Mesodermal cell (in vitro differentiated cells): ENCODE data around the gene STARD3NL.
"Not testable (repeated sequence)": the region's sequence is repeated elsewhere in the genome, so short reads cannot be mapped to it uniquely, and the experiment has no call there.

Experiments
- H3K27ac ChIP-seq: 2 replicates; pipeline ENCODE4 v1.7.0; 2013; ENCODE audit warnings: mild to moderate bottlenecking, low read depth, low read length, moderate library complexity; ENCODE audit not compliant: severe bottlenecking
- H3K36me3 ChIP-seq: 2 replicates; pipeline ENCODE4 v1.7.1; 2013; ENCODE audit warnings: mild to moderate bottlenecking, low read length, moderate library complexity; ENCODE audit not compliant: control insufficient read depth, insufficient read depth
- H3K4me1 ChIP-seq: one replicate; pipeline ENCODE4 v1.7.1; 2013; ENCODE audit warnings: mild to moderate bottlenecking, low read length; ENCODE audit not compliant: insufficient read depth, control insufficient read depth, poor library complexity, severe bottlenecking
- H3K4me3 ChIP-seq: 2 replicates; pipeline ENCODE4 v1.7.0; 2013; ENCODE audit warnings: low read length, control low read depth, mild to moderate bottlenecking; ENCODE audit not compliant: insufficient read depth, poor library complexity, severe bottlenecking; ENCODE audit errors: extremely low read depth
- H3K9me3 ChIP-seq: 2 replicates; pipeline ENCODE4 v1.7.1; 2013; ENCODE audit warnings: mild to moderate bottlenecking, low read length, moderate library complexity; ENCODE audit not compliant: control insufficient read depth
- WGBS, 2 experiments: methylation state at CpG; one replicate each; pipeline ENCODE4 v1.1.5; 2013; ENCODE audit warnings: missing lambda C conversion rate in 2 of 2; ENCODE audit not compliant: insufficient coverage in 2 of 2; 5-methylcytosine and 5-hydroxymethylcytosine counted together

Gene STARD3NL

GRCh38 chr7:38244516-38244915, 66.5 kb downstream of the STARD3NL start:
- H3K36me3 ChIP-seq = no peaks in the 10 kb centered on the region
- 92 to 93% methylated on average over 10 to 12 of the region's 14 CpGs for WGBS, 2 experiments
- H3K4me1 ChIP-seq = no peaks in the 10 kb centered on the region
- H3K27ac ChIP-seq = no peak overlapping the region
- H3K9me3 ChIP-seq = no peaks in the 10 kb centered on the region
- H3K4me3 ChIP-seq = no peak overlapping the region

GRCh38 chr7:38245409-38245977, 67.4 kb downstream of the STARD3NL start:
- 100% methylated on average over 1 of the region's 3 CpGs; no CpG with 5 or more reads in 1 of the 2 experiments for WGBS, 2 experiments
- no peak overlapping the region for H3K27ac ChIP-seq
- H3K4me1 ChIP-seq = no peaks in the 10 kb centered on the region
- H3K9me3 ChIP-seq = no peaks in the 10 kb centered on the region
- no peak overlapping the region for H3K4me3 ChIP-seq
- H3K36me3 ChIP-seq = no peaks in the 10 kb centered on the region

GRCh38 chr7:38248069-38248567, 70.1 kb downstream of the STARD3NL start:
- Histone ChIP-seq H3K27ac (no peak overlapping the region), H3K4me1 (no peaks in the 10 kb centered on the region), H3K9me3 (no peaks in the 10 kb centered on the region), H3K4me3 (no peak overlapping the region), H3K36me3 (no peaks in the 10 kb centered on the region)
- 90 to 97% methylated on average over 4 of the region's 5 CpGs for WGBS, 2 experiments

- H3K4me1 ChIP-seq = not testable (repeated sequence)
Measured at GRCh38 chr7:38249849-38250248, 71.8 kb downstream of the STARD3NL start.

GRCh38 chr7:38257350-38257677, 79.3 kb downstream of the STARD3NL start:
- no peaks in the 10 kb centered on the region for H3K9me3 ChIP-seq
- WGBS, 2 experiments = 80% methylated on average over 1 of the region's 2 CpGs; no CpG with 5 or more reads in 1 of the 2 experiments
- H3K4me1 ChIP-seq = no peaks in the 10 kb centered on the region
- H3K27ac ChIP-seq = no peak overlapping the region
- H3K4me3 ChIP-seq = no peak overlapping the region
- no peaks in the 10 kb centered on the region for H3K36me3 ChIP-seq

More at GRCh38 chr7:38249849-38250248, 71.8 kb downstream of the STARD3NL start:
- H3K4me3 ChIP-seq, H3K27ac ChIP-seq, H3K9me3 ChIP-seq, H3K36me3 ChIP-seq: not testable (repeated sequence)
- 80% methylated on average over 1 of the region's 3 CpGs; no CpG with 5 or more reads in 1 of the 2 experiments for WGBS, 2 experiments

GRCh38 chr7:38259157-38259556, 81.1 kb downstream of the STARD3NL start:
- not testable (repeated sequence) for H3K4me1 ChIP-seq, H3K9me3 ChIP-seq, H3K4me3 ChIP-seq, H3K27ac ChIP-seq, H3K36me3 ChIP-seq
- WGBS, 2 experiments = 88 to 95% methylated on average over 4 to 7 of the region's 8 CpGs

- not testable (repeated sequence) for H3K27ac ChIP-seq, H3K4me1 ChIP-seq, H3K4me3 ChIP-seq, H3K36me3 ChIP-seq, H3K9me3 ChIP-seq
- WGBS, 2 experiments = 91 to 98% methylated on average over 5 to 10 of the region's 12 CpGs
Measured at GRCh38 chr7:38261601-38262000, 83.6 kb downstream of the STARD3NL start.

GRCh38 chr7:38262026-38262425, 84.0 kb downstream of the STARD3NL start:
- H3K4me3 ChIP-seq, H3K4me1 ChIP-seq, H3K36me3 ChIP-seq, H3K27ac ChIP-seq, H3K9me3 ChIP-seq: not testable (repeated sequence)
- 100% methylated on average over 1 to 2 of the region's 2 CpGs for WGBS, 2 experiments

- H3K4me1 ChIP-seq = no peaks in the 10 kb centered on the region
- no peak overlapping the region for H3K4me3 ChIP-seq
- no peaks in the 10 kb centered on the region for H3K36me3 ChIP-seq
- WGBS, 2 experiments = 93 to 94% methylated on average over 2 to 3 of the region's 5 CpGs
- no peak overlapping the region for H3K27ac ChIP-seq
- H3K9me3 ChIP-seq = no peaks in the 10 kb centered on the region
Measured at GRCh38 chr7:38262545-38262944, 84.5 kb downstream of the STARD3NL start.

- H3K4me3 ChIP-seq, H3K36me3 ChIP-seq, H3K27ac ChIP-seq, H3K4me1 ChIP-seq, H3K9me3 ChIP-seq: not testable (repeated sequence)
- WGBS, 2 experiments = 88 to 90% methylated on average over 1 of the region's 1 CpG
Measured at GRCh38 chr7:38263274-38263673, 85.2 kb downstream of the STARD3NL start.

- not testable (repeated sequence) for H3K27ac ChIP-seq, H3K9me3 ChIP-seq, H3K36me3 ChIP-seq, H3K4me3 ChIP-seq, H3K4me1 ChIP-seq
- no CpG with 5 or more reads among the region's 1 CpG for WGBS, 2 experiments
Measured at GRCh38 chr7:38264602-38265001, 86.6 kb downstream of the STARD3NL start.
